ENCODE measurements around the gene CADM1.

DNA sequence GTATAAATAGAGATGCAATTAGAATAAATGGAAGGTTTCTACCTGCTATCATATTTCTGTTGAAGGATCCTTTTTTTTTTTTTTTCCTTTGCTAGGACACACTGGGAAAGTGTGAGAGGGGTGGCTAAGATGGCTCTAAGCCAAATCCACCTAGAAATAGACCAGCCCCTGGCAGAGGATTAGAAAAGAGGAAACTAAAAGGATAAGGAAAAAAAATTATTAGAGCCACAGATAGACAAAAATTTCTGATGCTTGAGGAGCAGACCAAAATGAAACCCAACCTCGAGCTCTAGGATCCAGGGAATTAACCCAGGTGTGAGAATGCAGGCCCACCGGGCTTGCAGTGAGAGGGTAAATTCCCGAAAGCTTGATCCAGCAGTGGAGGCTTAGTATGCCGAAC, 262.3 kb downstream of the CADM1 start:
- TF ChIP-seq, protein P1, sequence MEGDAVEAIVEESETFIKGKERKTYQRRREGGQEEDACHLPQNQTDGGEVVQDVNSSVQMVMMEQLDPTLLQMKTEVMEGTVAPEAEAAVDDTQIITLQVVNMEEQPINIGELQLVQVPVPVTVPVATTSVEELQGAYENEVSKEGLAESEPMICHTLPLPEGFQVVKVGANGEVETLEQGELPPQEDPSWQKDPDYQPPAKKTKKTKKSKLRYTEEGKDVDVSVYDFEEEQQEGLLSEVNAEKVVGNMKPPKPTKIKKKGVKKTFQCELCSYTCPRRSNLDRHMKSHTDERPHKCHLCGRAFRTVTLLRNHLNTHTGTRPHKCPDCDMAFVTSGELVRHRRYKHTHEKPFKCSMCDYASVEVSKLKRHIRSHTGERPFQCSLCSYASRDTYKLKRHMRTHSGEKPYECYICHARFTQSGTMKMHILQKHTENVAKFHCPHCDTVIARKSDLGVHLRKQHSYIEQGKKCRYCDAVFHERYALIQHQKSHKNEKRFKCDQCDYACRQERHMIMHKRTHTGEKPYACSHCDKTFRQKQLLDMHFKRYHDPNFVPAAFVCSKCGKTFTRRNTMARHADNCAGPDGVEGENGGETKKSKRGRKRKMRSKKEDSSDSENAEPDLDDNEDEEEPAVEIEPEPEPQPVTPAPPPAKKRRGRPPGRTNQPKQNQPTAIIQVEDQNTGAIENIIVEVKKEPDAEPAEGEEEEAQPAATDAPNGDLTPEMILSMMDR (conservative IDR thresholded peaks at IDR 0.05 in 1 of 2, IDR thresholded peaks at IDR 0.05 in 1 of 2; ENCODE audit: low read depth in 1 of 2, low read length in 2 of 2): no peak
- TF ChIP-seq EZH2 (IDR thresholded peaks at IDR 0.05; ENCODE audit: low read length, missing control alignments): no peak
